HUES64 (cell line): ENCODE data around the gene APOBEC3G.
"Not testable (repeated sequence)": the region's sequence is repeated elsewhere in the genome, so short reads cannot be mapped to it uniquely, and the experiment has no call there.

Experiments used
- H3K27ac ChIP-seq: 2 replicates; pipeline ENCODE4 v1.7.0; 2013; ENCODE audit warnings: low read depth, low read length, inconsistent platforms
- H3K27me3 ChIP-seq: 2 replicates; pipeline ENCODE4 v1.6.1; 2013; ENCODE audit warnings: mild to moderate bottlenecking, low read length; ENCODE audit not compliant: insufficient read depth
- H3K36me3 ChIP-seq: 2 replicates; pipeline ENCODE4 v1.6.1; 2013; ENCODE audit warnings: mild to moderate bottlenecking, low read length; ENCODE audit not compliant: insufficient read depth
- H3K4me1 ChIP-seq: 2 replicates; pipeline ENCODE4 v1.6.1; 2013; ENCODE audit warnings: mild to moderate bottlenecking, low read length, moderate library complexity; ENCODE audit not compliant: insufficient read depth
- H3K4me3 ChIP-seq: 2 replicates; pipeline ENCODE4 v1.5.1; 2013; ENCODE audit warnings: mild to moderate bottlenecking, low read length, moderate library complexity
- H3K9ac ChIP-seq: 2 replicates; pipeline ENCODE4 v1.6.1; 2013; ENCODE audit warnings: mild to moderate bottlenecking, low read depth, low read length
- H3K9me3 ChIP-seq: 2 replicates; pipeline ENCODE4 v1.6.1; 2013; ENCODE audit warnings: low read depth, low read length; ENCODE audit not compliant: insufficient read depth
- WGBS: fragments of 150-250, 120-280 bp; methylation state at CpG from one replicate; pipeline ENCODE4 v1.1.7; 2013; ENCODE audit warnings: missing lambda C conversion rate; 5-methylcytosine and 5-hydroxymethylcytosine counted together

The APOBEC3G gene

GRCh38 chr22:39070186-39070585 is 6.9 kb upstream of the APOBEC3G start:
- Histone ChIP-seq H3K4me1 (peaks cover 12% of the 10 kb centered on the region; the same call in 1 of the 2 replicates), H3K27ac (no peak overlapping the region)
- 86% methylated on average over 7 of the region's 7 CpGs for WGBS

DNA sequence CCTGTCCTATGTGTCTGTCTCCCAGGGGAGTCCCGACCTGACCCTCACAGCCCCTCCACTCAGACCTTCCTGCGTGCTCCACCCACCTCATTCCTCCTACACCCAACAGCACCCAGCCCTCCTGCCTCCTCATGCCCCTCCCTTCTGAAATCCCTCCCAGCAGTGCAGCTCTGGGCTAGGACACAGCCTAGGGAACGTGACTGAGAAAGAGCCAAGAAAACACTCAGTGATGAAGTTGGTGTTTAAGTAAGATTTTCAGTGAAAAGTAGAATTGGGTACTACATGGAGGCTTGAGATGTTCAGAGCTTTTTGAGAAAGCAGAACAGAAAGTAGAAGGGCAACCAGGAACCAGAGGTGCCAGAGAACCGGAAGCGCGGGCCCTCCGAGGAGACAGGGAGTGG is 4.5 kb upstream of the APOBEC3G start:
- not testable (repeated sequence) for H3K9ac ChIP-seq, H3K9me3 ChIP-seq, H3K27ac ChIP-seq, H3K27me3 ChIP-seq, H3K36me3 ChIP-seq, H3K4me3 ChIP-seq
- H3K4me1 ChIP-seq = peaks cover 12% of the 10 kb centered on the region; the same call in 1 of the 2 replicates
- WGBS = 88% methylated on average over 6 of the region's 7 CpGs

More at GRCh38 chr22:39070186-39070585, 6.9 kb upstream of the APOBEC3G start:
- H3K36me3 ChIP-seq = no peaks in the 10 kb centered on the region
- no peaks in the 10 kb centered on the region for H3K9me3 ChIP-seq
- no peaks in the 10 kb centered on the region for H3K27me3 ChIP-seq
- H3K4me3 ChIP-seq = no peak overlapping the region
- H3K9ac ChIP-seq = no peak overlapping the region

DNA sequence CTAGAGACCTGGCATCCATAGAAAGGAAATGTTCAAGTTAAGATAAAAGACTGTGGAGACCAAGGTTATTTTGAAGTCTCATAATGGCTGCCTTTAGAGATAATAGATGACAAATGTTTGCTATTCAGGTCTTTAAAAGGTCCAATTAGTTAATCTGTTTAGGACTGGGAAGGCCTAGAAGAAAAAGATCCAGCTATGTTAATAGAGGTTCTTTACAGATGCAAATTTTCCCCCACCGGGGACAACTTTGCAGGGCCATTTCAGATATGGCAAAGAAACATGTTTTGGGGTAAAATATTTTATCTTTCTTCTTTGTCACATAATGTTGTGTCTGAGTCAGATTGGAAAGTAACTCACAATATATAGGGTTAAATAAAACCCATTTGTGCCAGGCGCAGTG is 3.1 kb upstream of the APOBEC3G start:
- 47% methylated on average over 2 of the region's 2 CpGs for WGBS
- H3K36me3 ChIP-seq = no peaks in the 10 kb centered on the region
- H3K4me1 ChIP-seq = peaks cover 6% of the 10 kb centered on the region; the same call in 1 of the 2 replicates
- H3K9me3 ChIP-seq = no peaks in the 10 kb centered on the region
- no peaks in the 10 kb centered on the region for H3K27me3 ChIP-seq
- H3K4me3 ChIP-seq = no peak overlapping the region
- no peak overlapping the region for H3K27ac ChIP-seq
- H3K9ac ChIP-seq = no peak overlapping the region

GRCh38 chr22:39076155-39077025 is 685 bp upstream of the APOBEC3G start:
- not testable (repeated sequence) for H3K27ac ChIP-seq, H3K9ac ChIP-seq, H3K4me1 ChIP-seq, H3K27me3 ChIP-seq, H3K9me3 ChIP-seq, H3K4me3 ChIP-seq, H3K36me3 ChIP-seq
- WGBS = 37% methylated on average over 12 of the region's 24 CpGs

- H3K27ac ChIP-seq, H3K9ac ChIP-seq, H3K9me3 ChIP-seq, H3K36me3 ChIP-seq, H3K4me1 ChIP-seq, H3K27me3 ChIP-seq, H3K4me3 ChIP-seq: not testable (repeated sequence)
- 97% methylated on average over 11 of the region's 12 CpGs for WGBS
Observed at GRCh38 chr22:39077912-39078311, 837 bp downstream of the APOBEC3G start.

- Histone ChIP-seq H3K4me1 (peaks cover 6% of the 10 kb centered on the region; the same call in 1 of the 2 replicates), H3K27me3 (no peaks in the 10 kb centered on the region), H3K4me3 (no peak overlapping the region), H3K36me3 (no peaks in the 10 kb centered on the region), H3K9ac (no peak overlapping the region), H3K9me3 (no peaks in the 10 kb centered on the region), H3K27ac (no peak overlapping the region)
- WGBS = 87% methylated on average over 8 of the region's 8 CpGs
Observed at GRCh38 chr22:39078329-39078728, 1.3 kb downstream of the APOBEC3G start.

DNA sequence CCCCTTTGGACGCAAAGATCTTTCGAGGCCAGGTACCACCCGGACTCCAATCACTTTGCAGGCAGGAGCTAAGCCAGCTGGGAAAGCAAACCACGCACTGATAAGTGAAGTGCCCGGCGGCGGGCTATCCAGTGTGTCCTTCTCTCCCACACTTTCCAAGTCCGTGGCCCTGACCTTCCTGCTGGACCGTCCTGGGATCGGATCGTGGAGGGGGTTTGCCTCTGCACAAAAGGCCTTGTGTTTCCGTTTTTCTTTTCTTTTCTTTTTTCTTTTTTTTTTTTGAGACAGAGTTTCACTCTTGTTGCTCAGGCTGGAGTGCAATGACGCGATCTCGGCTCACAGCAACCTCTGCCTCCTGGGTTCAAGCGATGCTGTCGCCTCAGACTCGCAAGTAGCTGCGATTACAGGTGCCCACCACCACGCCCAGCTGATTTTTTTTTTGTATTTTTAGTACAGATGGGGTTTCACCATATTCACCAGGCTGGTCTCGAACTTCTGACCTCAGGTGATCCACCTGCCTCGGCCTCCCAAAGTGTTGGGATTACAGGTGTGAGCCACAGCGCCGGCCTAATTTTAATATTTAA is 2.1 kb downstream of the APOBEC3G start:
- H3K27ac ChIP-seq, H3K9ac ChIP-seq, H3K4me3 ChIP-seq, H3K4me1 ChIP-seq, H3K9me3 ChIP-seq, H3K36me3 ChIP-seq, H3K27me3 ChIP-seq: not testable (repeated sequence)
- WGBS = 94% methylated on average over 20 of the region's 24 CpGs

GRCh38 chr22:39080052-39080762 is 3.1 kb downstream of the APOBEC3G start:
- Histone ChIP-seq H3K27ac (no peak overlapping the region), H3K4me3 (no peak overlapping the region), H3K36me3 (no peaks in the 10 kb centered on the region), H3K27me3 (no peaks in the 10 kb centered on the region), H3K9me3 (no peaks in the 10 kb centered on the region), H3K9ac (no peak overlapping the region), H3K4me1 (no peaks in the 10 kb centered on the region)
- WGBS = 88% methylated on average over 9 of the region's 9 CpGs

DNA sequence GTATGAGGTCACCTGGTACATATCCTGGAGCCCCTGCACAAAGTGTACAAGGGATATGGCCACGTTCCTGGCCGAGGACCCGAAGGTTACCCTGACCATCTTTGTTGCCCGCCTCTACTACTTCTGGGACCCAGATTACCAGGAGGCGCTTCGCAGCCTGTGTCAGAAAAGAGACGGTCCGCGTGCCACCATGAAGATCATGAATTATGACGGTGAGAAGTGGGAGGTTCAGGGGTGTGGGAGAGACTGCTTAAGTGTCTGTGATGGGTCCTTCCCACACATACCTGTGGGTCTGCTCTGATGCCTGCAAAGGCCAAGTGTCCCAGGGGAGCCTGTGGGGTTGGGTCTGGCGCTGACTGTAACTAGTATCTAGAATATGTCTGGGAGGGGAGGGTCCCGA is 3.9 kb downstream of the APOBEC3G start:
- Histone ChIP-seq H3K27ac (no peak overlapping the region), H3K9ac (no peak overlapping the region), H3K27me3 (no peaks in the 10 kb centered on the region), H3K4me1 (no peaks in the 10 kb centered on the region), H3K4me3 (no peak overlapping the region), H3K9me3 (no peaks in the 10 kb centered on the region), H3K36me3 (no peaks in the 10 kb centered on the region)
- 93% methylated on average over 12 of the region's 12 CpGs for WGBS

DNA sequence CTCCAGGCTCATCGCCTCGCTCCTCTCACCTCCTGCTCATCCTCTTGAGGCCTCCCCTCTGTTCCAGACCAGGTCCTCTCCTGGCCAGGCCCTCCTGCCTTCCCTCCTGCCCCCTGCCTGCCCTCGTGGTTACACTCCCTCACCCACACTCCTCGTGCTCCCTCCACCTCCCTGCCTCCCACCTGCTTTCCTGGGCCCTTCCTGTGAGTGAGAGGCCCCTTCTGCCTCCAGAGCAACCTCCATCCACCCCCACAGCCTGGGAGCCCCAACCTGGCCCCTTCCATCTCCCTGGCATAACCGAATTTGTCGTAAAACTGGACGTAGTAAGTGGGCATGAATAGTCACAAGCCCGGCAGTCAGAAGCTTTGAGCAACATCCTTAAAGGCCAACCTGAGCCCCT is 4.5 kb downstream of the APOBEC3G start:
- Histone ChIP-seq H3K4me1 (no peaks in the 10 kb centered on the region), H3K27me3 (no peaks in the 10 kb centered on the region), H3K36me3 (no peaks in the 10 kb centered on the region), H3K4me3 (no peak overlapping the region), H3K9ac (no peak overlapping the region), H3K27ac (no peak overlapping the region), H3K9me3 (no peaks in the 10 kb centered on the region)
- 85% methylated on average over 8 of the region's 8 CpGs for WGBS
